NCI-H2171 treated with DMSO at 0.1 percent for 48 hours (cell line): ENCODE measurements around the gene PITPNC1.
"Not testable (repeated sequence)": the region's sequence is repeated elsewhere in the genome, so short reads cannot be mapped to it uniquely, and the experiment has no call there.

Experiments
- DNase-seq: peaks from one replicate; lab custom pipeline; 2025; lab: John Stamatoyannopoulos, UW

Gene PITPNC1

DNA sequence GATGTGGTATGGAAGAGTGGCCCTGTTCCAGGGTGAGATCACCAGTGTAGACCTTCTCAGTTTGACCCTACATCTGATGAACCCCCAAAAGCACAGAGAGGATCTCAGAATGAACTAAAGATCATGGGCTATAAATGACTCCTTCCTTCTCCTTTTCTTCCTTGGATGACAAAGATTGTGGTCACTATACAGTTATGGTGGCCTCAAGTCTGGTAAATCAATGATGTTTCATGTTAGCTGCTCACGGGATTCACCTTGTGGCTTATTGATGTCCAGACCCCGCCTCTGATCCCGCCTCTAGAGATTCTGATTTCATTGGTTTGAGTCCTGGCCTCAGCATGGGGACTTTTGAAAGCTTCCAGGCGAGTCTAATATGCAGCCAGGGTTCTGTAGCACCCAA is 112.2 kb downstream of the PITPNC1 start:
- no peak for DNase-seq

DNA sequence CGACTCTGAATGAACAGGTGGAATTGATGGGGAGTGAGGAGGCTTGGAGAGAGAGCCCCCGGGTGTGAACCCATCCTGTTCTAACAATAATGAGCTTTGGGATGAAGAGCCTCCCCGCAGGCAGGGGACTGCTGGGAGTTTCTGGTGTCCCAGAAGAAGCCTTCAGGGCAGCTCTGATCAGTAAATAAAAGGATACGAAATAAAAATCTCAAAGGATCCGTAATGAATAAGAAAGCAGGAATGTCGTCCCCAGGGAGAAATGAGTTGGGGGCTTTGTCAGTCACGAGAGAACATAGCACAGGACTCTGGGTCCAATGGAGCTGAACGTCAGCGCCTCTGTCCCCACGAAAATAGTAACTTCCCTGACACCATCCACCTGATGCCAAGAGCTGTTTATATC is 113.4 kb downstream of the PITPNC1 start:
- no peak for DNase-seq

DNA sequence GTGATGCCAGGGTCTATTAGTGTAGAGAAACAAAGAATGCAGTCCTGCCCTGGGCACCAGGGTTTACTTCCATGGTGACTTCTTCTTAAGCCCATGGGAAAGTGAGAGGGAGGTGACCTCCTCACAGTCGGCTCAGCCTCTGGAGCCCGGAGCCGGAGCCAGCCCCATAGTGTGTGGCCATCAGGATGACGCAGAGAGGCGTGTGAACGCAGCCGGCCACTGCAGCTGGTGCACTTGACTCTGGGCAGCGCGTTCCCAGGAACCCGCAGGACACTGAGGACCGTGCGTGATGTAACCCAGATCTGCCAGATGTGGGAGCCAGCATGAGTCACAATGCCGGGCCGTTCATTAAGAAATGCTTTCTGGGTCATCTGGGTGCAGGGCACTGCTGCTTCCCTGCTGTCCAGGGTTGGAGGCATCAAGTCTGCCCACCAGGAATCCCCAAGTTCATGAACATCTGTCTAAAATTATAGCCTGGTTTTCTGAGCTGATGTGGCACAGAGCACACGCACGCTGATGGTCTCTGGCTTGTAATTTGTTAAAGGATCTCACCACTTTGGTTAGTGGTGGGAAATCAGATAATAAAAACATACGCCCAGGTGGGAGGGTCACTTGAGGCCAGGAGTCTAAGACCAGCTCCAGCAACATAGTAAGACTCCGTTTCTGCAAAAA is 114.1 kb downstream of the PITPNC1 start:
- DNase-seq, result no peak

DNA sequence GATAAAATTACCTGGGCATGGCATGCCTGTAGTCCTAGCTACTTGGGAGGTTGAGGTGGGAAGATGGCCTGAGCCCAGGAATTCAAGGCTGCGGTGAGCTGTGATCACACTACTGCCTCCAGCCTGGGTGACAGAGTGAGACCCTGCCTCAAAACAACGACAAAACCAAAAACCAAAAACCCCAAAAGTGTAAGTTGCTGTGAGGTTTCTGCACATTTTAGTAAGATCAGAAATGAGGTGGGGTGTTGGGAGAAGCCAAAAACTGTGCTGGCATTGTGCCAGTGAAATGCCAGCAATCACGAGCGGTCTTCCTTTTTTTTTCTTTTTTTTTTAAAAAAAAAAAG is 114.6 kb downstream of the PITPNC1 start:
- no peak for DNase-seq

DNA sequence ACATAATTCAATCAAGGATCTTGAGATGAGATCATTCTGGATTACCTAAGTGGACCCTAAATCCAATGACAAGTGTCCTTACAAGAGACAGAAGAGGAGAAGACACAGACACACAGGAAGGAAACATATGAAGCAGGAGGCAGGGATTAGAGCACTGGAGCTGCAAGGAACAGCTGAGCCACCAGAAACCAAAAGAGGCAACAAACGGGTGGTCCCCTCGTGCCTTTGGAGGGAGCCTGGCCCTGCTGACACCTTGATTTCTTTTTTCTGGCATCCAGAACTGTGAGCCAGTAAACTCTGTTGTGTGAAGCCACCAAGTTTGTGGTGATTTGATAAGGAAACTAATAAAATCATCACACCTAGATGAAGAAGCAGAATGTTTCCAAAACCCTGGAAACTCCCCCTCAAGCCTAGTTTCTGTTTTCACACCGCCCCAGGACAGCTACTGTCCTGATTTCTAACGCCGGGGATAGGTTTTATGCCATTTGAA is 115.2 kb downstream of the PITPNC1 start:
- no peak for DNase-seq

DNA sequence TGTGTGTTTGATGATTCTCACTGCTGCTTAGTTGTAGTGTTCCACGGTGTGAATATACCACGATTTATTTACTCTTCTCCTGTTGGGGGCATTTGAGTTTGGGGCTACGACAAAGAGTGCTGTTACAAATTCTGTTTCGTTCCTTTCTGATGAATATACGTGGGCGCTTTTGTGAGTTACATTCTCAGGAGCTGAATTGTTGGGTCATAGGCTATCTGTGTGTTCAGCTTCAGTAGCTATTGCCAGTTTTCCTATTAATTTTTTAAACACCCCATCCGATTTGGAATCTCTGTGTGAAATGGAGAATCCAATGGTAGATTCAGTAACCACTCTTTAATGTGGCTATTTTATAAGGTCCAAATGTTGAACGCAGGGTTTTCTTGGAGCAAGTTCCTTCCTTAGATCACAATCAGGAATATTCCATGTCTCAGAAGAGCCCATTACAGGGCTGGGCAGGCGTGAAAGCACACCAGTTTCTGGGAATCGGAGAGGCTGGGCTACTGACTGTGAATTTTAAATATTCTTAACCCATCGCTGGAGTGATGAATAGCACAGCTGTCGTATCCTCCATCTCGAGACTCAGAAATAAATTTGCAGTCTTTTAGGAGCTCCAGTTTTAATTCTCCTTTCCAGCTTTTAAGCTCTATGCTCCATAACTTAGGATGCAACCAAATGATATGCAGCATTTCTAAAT is 115.9 kb downstream of the PITPNC1 start:
- no peak for DNase-seq

DNA sequence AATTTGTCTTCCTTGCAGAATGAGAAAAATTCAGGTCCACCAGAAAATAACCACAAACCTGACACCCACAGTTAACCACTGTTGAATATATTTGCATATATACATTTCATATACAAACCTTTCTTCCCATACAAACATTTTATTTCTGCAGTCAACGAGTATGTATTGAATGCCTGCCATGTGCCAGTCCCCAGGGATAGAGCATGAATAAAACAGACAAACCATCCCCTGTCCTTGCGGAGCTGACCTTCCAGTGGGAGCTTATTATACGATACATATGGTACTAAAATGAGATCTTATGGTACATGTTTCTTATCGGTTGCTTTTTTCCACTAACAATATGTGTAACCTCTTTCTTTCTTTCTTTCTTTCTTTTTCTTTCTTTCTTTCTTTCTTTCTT is 116.7 kb downstream of the PITPNC1 start:
- no peak for DNase-seq

DNA sequence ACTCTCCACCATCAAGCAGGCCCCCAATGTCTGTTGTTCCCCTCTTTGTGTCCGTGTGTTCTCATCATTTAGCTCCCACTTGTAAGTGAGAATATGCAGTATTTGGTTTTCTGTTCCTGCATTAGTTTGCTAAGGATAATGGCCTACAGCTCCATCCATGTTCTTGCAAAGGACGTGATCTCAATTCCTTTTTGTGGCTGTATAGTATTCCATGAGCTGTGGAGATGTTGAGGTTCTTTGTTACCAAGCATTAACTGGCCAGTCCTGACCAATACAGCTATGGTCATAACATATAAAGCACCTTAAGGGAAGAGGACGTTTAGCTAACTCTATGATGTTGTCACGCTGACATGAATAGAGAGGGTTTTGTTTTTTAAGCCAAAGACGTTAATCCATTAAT is 118.5 kb downstream of the PITPNC1 start:
- not testable (repeated sequence) for DNase-seq

DNA sequence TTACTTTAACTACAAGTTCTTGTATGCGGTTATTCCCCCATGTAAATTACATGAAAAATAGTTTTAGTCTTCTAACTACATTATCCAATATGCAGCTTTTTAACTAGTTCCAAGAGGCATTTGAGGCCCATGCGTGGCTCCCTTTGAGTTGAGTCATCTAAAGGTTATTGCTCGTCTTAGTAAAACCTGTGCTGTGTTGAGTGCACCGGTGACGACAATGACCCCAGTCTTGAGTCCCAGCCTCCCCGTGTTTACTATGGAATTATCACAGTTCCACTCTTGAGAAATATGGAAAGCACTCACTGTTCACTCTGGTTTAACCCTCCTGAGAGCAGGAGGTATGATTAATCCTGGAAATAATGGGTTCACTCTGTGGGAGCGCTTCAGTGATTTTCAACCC is 119.2 kb downstream of the PITPNC1 start:
- DNase-seq, result no peak

DNA sequence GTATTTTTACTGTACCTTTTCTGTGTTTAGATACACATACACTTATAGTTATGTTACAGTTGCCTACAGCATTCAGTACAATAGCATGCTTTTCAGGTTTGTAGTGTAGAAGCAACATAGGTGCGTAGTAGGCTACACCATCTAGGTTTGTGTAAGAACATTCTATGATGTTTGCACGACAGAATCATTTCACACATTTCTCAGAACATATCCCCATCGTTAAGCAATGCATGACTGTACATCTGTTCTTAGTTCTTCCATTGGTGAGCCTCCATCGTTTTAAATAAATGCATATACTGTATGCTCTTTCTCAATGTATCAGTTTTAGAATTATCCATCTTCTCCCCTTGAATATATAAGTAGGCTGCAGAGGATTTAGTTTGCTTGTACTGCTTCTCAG is 122.6 kb downstream of the PITPNC1 start:
- no peak for DNase-seq

DNA sequence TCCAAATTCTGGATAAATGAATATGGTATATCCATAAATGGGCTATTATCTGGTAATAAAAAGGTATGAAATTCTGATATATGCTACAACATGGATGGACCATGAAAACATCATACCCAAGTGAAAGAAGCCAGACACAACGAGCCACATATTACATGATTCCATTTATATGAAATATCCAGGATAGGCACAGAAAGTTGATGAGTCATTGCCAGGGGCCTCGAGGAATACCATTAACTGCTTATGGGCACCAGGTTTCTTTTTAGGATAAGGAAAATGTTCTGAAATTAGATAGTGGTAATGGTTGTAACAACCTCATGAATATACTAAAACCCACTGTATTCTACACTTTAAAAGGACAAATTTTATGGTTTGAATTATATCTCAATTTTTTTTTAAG is 123.2 kb downstream of the PITPNC1 start:
- DNase-seq, result no peak

DNA sequence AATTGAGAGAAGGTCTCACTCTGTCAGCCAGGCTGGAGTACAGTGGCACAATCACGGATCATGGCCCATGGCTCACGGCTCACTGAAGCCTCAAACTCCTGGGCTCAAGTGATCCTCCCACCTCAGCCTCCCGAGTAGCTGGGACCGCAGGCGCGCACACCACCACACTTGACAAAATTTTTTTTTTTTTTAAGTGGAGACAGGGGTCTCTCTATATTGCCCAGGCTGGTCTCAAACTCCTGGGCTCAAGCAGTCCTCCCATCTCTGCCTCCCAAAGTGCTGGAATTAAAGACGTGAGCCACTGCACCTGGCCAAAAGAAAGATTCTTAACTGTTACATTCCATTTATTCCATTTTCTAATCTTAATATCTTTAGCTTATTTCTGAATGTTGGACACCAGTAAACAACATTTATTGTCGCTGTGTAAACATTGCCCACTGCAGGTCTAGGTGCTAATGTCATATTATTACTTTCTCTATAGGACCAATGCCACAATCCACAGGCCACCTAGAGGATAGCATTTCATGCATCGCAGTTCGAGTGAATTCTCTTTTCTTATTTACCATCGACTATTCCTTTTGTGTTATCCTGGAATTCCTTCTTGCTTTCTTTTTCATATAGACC is 123.7 kb downstream of the PITPNC1 start:
- no peak for DNase-seq

DNA sequence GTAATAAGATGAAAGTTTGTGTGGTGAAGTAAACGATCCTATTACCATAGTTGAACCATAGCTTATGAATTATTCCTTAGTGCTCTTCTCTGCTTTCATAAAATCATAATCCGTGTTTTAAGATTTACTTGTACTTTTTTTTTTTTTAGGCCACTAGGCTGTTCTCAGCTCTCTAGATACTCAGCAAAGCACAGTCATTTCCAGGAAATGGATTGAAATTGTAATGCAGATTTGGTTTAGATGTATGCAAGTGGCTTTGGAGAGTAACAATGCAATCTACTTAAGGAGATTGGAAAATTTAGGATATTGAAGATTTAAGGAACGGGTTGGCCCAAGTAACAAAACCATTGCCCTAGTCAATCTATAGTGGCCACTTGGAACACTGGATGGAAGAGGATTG is 125.1 kb downstream of the PITPNC1 start:
- no peak for DNase-seq

DNA sequence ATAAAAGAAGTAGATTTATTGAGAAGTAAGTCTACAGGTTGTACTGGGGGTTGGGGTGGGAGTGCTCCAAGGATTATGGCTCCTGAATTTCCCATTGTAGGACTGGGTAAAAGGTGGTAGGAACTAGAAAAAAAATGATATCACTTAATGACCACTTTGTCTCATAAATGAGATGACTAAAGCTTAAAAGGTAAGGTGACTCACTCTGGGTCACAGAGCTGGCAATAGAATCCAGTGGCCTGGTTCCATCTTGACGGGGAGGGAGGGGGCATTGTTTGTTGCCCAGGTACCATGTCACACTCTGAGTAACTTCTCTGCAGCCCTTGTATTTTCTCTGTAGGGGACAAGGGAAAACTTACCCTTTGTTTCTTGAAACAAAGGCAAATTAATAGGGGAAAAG is 126.1 kb downstream of the PITPNC1 start:
- DNase-seq, result no peak

DNA sequence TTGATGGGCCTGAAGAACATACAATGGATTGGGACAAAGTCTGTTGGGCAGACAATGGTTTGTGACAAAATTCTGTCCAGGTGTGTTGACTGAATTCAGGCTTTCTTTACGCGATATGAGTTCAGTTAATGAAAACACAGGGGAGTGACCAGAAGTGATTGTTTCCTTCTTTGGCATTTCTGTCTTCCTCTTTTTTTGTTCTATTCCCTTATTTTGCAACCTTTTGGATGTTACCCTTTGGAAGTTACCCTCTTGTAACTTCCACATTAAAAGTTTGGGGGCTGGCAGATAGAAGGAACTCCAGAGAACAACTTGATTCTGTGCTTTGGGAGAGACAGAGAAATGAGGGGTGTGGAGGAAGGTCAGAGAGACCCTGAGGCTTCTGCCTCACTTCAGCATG is 126.7 kb downstream of the PITPNC1 start:
- no peak for DNase-seq

DNA sequence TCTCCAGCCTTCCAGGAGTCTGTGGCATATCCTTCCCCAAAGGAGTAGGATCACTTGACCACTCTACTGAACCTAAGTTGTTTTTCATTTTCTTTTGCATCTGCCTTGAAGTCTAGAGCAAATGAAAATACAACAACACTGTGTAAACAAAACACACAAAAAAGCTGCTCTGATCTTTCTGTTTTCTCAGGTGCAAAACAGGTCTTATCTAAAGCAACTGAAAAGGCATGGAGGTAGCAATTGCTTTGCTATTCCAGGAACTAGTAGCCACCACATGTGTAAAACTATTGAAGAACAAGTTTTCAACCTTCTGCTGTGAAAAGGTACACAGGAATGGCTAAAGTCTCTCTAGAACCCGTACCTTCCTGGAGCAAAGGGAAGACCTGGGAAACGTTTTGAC is 127.1 kb downstream of the PITPNC1 start:
- DNase-seq, result no peak

DNA sequence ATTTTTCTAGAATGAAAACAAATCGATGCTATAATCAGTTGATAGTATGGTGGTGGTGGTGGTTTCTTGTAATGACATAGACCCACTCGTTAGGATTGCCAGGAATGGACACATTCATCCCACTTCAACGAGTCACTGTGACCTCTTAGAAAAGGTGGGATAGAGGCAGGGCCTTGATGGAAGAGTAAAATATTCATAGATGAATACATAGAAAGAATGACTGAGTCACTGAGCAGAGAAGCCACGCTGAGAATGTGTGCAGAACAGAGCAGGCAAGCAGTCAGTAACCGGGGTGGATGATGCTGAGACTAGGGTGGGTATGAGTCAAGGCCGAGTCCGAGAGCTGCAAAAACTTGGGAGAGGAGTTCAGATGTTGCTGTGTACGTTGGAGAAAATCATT is 129.9 kb downstream of the PITPNC1 start:
- DNase-seq, result no peak

DNA sequence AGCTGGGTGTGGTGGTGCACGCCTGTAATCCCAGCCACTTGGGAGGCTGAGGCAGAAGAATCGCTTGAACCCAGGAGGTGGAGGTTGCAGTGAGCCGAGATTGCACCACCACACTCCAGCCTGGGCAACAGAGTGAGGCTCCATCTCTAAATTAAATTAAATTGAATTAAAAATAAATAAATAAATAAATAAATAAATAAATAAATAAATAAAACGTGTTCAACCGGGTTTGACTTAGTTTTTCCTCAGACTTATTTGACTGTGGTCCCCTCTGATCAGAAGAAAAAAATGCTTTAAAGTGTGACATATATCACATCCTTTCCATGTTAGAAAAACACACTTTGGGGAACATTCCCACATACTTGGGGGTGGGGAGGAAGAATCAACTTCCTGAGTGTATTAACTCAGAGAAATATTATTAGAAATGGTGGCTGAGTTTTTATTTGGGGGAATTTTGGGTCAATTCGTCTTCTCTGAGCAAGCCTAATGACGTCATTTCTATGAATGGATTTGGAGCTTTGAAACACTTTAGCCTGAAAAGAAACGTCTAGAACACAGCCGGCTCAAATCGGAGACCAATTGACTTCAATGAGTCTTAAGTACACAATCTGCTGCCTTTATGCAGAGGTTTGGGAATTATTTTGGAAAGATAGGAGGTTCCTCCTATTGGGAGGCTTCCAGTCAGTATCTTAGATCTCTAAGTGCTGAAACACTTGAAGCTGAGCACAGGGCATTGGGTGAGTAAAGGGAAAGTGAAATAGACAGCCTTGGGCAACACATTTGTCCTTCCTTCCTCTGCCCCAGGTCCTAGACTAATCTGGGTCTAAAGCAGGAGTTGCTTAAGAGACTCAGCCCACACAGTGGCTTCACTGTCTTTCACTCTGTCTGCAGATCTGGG is 132.6 kb downstream of the PITPNC1 start:
- DNase-seq, result no peak

DNA sequence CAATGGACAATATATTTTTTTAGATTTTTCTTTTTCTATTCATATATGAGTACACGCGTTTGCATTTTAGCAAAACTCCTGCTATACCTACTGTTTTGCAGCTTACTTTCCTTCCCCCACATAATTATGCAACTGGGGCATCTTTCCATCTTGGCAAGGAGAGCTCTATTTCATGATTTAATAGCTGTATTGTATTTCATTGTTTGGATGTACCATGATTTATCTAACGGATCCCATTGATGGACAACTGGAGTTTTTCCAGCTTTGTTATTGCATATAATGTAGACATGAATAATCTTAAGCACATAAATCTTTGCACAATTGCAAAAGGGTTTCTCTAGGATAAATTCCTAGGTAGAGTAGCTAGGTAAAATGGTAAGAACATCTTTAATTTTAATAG is 133.9 kb downstream of the PITPNC1 start:
- no peak for DNase-seq

DNA sequence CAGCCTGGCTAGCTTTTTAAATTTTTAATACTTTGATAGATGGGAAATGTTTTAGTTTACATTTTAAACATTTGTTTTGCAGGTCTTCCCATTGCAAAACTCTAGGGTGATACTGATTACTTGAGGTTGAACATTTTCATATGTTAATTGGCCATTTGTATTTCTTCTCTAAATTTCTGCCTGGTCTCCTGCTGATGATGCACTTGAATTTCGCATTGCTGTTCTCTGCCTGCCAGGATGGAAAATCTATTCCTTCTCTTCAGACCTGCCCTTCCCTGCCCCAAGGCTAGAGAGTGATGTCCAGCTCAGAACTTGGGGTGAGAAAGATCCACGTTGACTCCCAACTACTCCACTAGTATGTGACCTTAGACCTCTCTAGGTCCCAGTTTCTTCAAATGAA is 134.7 kb downstream of the PITPNC1 start:
- DNase-seq, result no peak

DNA sequence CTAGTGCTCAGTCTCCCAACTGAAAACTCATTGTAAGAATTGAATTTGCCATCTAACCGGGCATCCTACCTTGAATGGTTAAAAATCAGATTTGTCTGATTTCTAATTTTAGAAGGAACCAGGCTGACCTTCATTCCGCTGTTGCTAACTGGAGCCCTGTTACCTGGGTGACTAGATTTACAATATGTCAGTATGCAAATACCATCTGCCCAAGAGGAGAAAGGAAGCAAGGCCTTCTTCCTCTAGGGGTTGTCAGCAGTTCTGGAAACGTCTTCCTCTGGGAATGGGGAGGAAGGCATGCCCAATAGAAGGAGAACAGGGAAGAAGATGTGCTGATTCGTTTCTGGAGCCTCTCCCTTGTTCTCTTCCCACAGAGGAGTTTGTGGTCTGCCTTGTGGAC is 137.9 kb downstream of the PITPNC1 start:
- peak; percentile 68 for DNase-seq

DNA sequence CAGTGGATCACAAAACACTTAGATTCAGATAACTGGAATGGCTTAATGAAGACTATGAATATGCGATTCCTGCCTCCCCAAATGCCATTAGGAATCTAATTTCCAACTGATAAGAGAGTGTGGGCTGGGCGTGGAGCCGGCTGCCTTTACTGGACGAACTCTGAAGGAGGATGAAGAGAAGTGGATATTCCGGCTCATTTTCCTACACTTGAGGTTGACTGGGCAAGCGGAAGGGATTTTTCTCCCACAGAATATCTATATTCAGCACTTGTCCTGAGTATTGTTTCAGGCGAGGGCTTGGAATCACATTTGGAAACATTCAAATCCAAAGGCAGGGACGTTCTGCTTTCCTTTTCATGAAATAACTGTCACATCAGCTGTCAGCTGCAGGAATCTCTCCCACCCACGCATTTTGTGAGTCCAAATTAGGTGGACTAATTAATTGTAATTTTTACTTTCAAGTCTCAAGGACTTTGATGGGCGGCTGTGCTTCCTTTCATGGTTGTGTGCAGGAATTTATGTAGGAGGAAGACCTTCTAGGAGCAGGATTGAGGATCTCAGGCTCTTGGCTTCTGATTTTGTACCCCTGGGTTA is 138.5 kb downstream of the PITPNC1 start:
- no peak for DNase-seq
